ENCODE results near the gene BRIP1.

- no peak for TF ChIP-seq CTCF (IDR thresholded peaks at IDR 0.05)
- TF ChIP-seq POLR2A (IDR thresholded peaks at IDR 0.05; ENCODE audit: low read length), result no peak
- no peak for TF ChIP-seq RFX5 (IDR thresholded peaks at IDR 0.05)
- TF ChIP-seq, protein P1, sequence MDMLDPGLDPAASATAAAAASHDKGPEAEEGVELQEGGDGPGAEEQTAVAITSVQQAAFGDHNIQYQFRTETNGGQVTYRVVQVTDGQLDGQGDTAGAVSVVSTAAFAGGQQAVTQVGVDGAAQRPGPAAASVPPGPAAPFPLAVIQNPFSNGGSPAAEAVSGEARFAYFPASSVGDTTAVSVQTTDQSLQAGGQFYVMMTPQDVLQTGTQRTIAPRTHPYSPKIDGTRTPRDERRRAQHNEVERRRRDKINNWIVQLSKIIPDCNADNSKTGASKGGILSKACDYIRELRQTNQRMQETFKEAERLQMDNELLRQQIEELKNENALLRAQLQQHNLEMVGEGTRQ (IDR thresholded peaks at IDR 0.05), result no peak
- TF ChIP-seq, protein P2, sequence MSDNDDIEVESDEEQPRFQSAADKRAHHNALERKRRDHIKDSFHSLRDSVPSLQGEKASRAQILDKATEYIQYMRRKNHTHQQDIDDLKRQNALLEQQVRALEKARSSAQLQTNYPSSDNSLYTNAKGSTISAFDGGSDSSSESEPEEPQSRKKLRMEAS (IDR thresholded peaks at IDR 0.05), result no peak
- TF ChIP-seq EHMT2 (IDR thresholded peaks at IDR 0.05; ENCODE audit: low read depth), result no peak
- TF ChIP-seq SMC3 (IDR thresholded peaks at IDR 0.05), result no peak
These were observed 185.0 kb downstream of the BRIP1 start for GRCh38 chr17:61678339-61678738.
